HepG2 (cell line): ENCODE measurements around the gene VPS4A. TPM values are rescaled to one million over a fixed set of nuclear protein-coding genes. Genes with fewer than 3 reads are reported as not detected.

Experiments used
- ATAC-seq: fragments of 200-7000 bp; cut with Tn5 transposase; 3 replicates; pipeline ENCODE4 v1.9.1; 2020; ENCODE audit warnings: mild to moderate bottlenecking, moderate library complexity
- BruUV-seq: library from RNA; stranded (reverse); fragments of 400-500 nt; replicated peaks from 2 replicates; lab custom pipeline; 2021; lab: Mats Ljungman, UMichigan
- CTCF ChIA-PET: fragments of 300-600 bp; formaldehyde crosslinking; extraction: SDS; loops from one replicate; lab custom pipeline; 2021; ENCODE audit warnings: low total read pairs, inconsistent platforms, low intra/inter-chr PET ratio; lab: Yijun Ruan, JAX
- POLR2A ChIA-PET: fragments of 350-600 bp; sonication (Branson Sonifier 250); formaldehyde crosslinking; loops from one replicate; lab custom pipeline; 2020; ENCODE audit warnings: antibody characterized with exemption, inconsistent platforms; lab: Yijun Ruan, JAX
- DNase-seq: peaks from one replicate; pipeline ENCODE4 v3.0.0-alpha.2; 2015; ENCODE audit warnings: low spot score
- FAIRE-seq: peaks from 3 replicates; lab custom pipeline; 2011; peaks lifted over from hg19 to GRCh38; lab: Jason Lieb, UNC
- H2AFZ ChIP-seq: one replicate; pipeline ENCODE4 v1.6.1; 2011; ENCODE audit warnings: low read length, inconsistent platforms
- H3K27ac ChIP-seq: fragments of 300-600 bp; 3 replicates; pipeline ENCODE4 v1.8.0; 2011; ENCODE audit warnings: mixed run types, mild to moderate bottlenecking, mixed read lengths, low read length, inconsistent platforms; ENCODE audit not compliant: insufficient read depth; ENCODE audit errors: extremely low read length
- H3K27me3 ChIP-seq, 2 experiments: fragments of 200-600 bp in 1 of 2; 2 replicates in 1 of 2; 3 replicates in 1 of 2; pipeline versions ENCODE4 v1.6.0 to v1.8.0; 2011; ENCODE audit warnings: low read length in 2 of 2, mild to moderate bottlenecking in 2 of 2, moderate library complexity in 2 of 2, inconsistent platforms in 1 of 2; ENCODE audit not compliant: insufficient read depth in 2 of 2, control insufficient read depth in 1 of 2
- H3K36me3 ChIP-seq, 2 experiments: fragments of 200-600 bp in 1 of 2; replicated peaks in 1 of 2; 2 replicates in 1 of 2; 3 replicates in 1 of 2; pipeline versions ENCODE4 v1.5.1 to v1.8.0; 2011; ENCODE audit warnings: low read length in 2 of 2, inconsistent platforms in 1 of 2; ENCODE audit not compliant: insufficient read depth in 2 of 2, control insufficient read depth in 1 of 2
- H3K4me1 ChIP-seq: 2 replicates; pipeline ENCODE4 v1.5.1; 2012; ENCODE audit warnings: low read length, inconsistent platforms; ENCODE audit not compliant: insufficient read depth
- H3K4me2 ChIP-seq: 2 replicates; pipeline ENCODE4 v1.6.0; 2011; ENCODE audit warnings: low read depth, low read length, inconsistent platforms
- H3K4me3 ChIP-seq, 3 experiments: fragments of 200-600 bp in 1 of 3; sonication (generic), shearing (Covaris generic) in 1 of 3; replicated peaks in 1 of 3; 2 replicates each; pipeline ENCODE4 v1.5.1; 2011 to 2016; ENCODE audit warnings: low read length in 3 of 3, inconsistent platforms in 2 of 3, low read depth in 2 of 3, mild to moderate bottlenecking in 2 of 3, control low read depth in 1 of 3, mixed read lengths in 1 of 3; ENCODE audit not compliant: insufficient read depth in 1 of 3
- H3K79me2 ChIP-seq: one replicate; pipeline ENCODE4 v1.6.1; 2011; ENCODE audit warnings: low read length, inconsistent platforms; ENCODE audit not compliant: insufficient read depth
- H3K9ac ChIP-seq: 2 replicates; pipeline ENCODE4 v1.6.0; 2011; ENCODE audit warnings: mild to moderate bottlenecking, low read depth, low read length, inconsistent platforms; ENCODE audit not compliant: insufficient read depth
- H3K9me3 ChIP-seq: 2 replicates; pipeline ENCODE4 v1.5.1; 2012; ENCODE audit warnings: mild to moderate bottlenecking, low read length
- H4K20me1 ChIP-seq: 2 replicates; pipeline ENCODE4 v1.6.0; 2011; ENCODE audit warnings: inconsistent platforms, mild to moderate bottlenecking, low read length, moderate library complexity; ENCODE audit not compliant: insufficient read depth
- CEBPB ChIP-seq: IDR thresholded peaks from 2 replicates; pipeline ENCODE4 v1.6.1; 2011; ENCODE audit warnings: low read depth, low read length, improper control_type of control experiment, borderline replicate concordance
- CENPX ChIP-seq: sonication (generic); formaldehyde crosslinking; IDR thresholded peaks from 2 replicates; pipeline ENCODE4 v1.9.0; 2021; ENCODE audit warnings: mild to moderate bottlenecking, missing genetic modification reagents, moderate library complexity
- CTCF ChIP-seq: sonication (generic); formaldehyde crosslinking; IDR thresholded peaks from 2 replicates; pipeline ENCODE4 v1.5.0; 2020; ENCODE audit warnings: mild to moderate bottlenecking, missing genetic modification reagents, moderate library complexity
- ELF3 ChIP-seq: IDR thresholded peaks from 2 replicates; pipeline ENCODE4 v1.6.1; 2016; ENCODE audit warnings: missing genetic modification reagents, missing compliant biosample characterization
- JUND ChIP-seq: sonication (generic); formaldehyde crosslinking; IDR thresholded peaks from 2 replicates; pipeline ENCODE4 v1.8.0; 2022; ENCODE audit warnings: mild to moderate bottlenecking, missing genetic modification reagents
- LCORL ChIP-seq, 2 experiments: fragments of 450-650 bp in 1 of 2; sonication (generic) in 1 of 2; formaldehyde crosslinking in 1 of 2; IDR thresholded peaks; 2 replicates each; pipeline versions ENCODE4 v1.5.0 to v1.6.1; 2017 to 2020; ENCODE audit warnings: antibody characterized with exemption in 1 of 2, missing genetic modification reagents in 1 of 2
- NFE2L2 ChIP-seq: fragments of 150-350 bp; IDR thresholded peaks from 2 replicates; pipeline ENCODE4 v1.6.1; 2014; ENCODE audit warnings: low read length
- POLR2G ChIP-seq: fragments of 200-400 bp; formaldehyde crosslinking; IDR thresholded peaks from 2 replicates; pipeline ENCODE4 v1.6.1; 2018; ENCODE audit warnings: mild to moderate bottlenecking, low read depth, low read length, moderate library complexity
- RBFOX2 ChIP-seq: fragments of 200-400 bp; formaldehyde crosslinking; IDR thresholded peaks from 2 replicates; pipeline ENCODE4 v1.6.1; 2017; ENCODE audit warnings: low read depth, mild to moderate bottlenecking, low read length
- TAF1 ChIP-seq: sonication (generic); formaldehyde crosslinking; IDR thresholded peaks from 2 replicates; pipeline ENCODE4 v1.4.0; 2020; ENCODE audit warnings: missing genetic modification reagents
- ZC3H13 ChIP-seq: sonication (generic); formaldehyde crosslinking; IDR thresholded peaks from 2 replicates; pipeline ENCODE4 v1.8.1; 2023; ENCODE audit warnings: mild to moderate bottlenecking, missing genetic modification reagents, moderate library complexity
- ZNF414 ChIP-seq: sonication (generic); formaldehyde crosslinking; IDR thresholded peaks from 2 replicates; pipeline ENCODE4 v1.5.0; 2020; ENCODE audit warnings: missing genetic modification reagents
- ZNF691 ChIP-seq: sonication (generic); formaldehyde crosslinking; IDR thresholded peaks from 2 replicates; pipeline ENCODE4 v1.4.0; 2020; ENCODE audit warnings: missing genetic modification reagents, low read depth, mild to moderate bottlenecking, borderline replicate concordance
- ZNF724P ChIP-seq: sonication (generic); formaldehyde crosslinking; IDR thresholded peaks from 2 replicates; pipeline ENCODE4 v1.8.0; 2022; ENCODE audit warnings: missing genetic modification reagents, borderline replicate concordance
- ZNF83 ChIP-seq: sonication (generic); formaldehyde crosslinking; IDR thresholded peaks from 2 replicates; pipeline ENCODE4 v1.4.0; 2020; ENCODE audit warnings: missing genetic modification reagents, mild to moderate bottlenecking, borderline replicate concordance
- WGBS: methylation state at CpG from one replicate; pipeline ENCODE4 v1.1.6; 2017; ENCODE audit warnings: low lambda C conversion rate; 5-methylcytosine and 5-hydroxymethylcytosine counted together
- in situ Hi-C: cut with HindIII; loops from 2 replicates; pipeline ENCODE4 v1.10.0; 2017; ENCODE audit warnings: low pct_unique_long_range_greater_than_20kb; ENCODE audit not compliant: extremely low pct_ligation_motif_present
- intact Hi-C: fragments of 100-400 bp; cut with micrococcal nuclease; formaldehyde crosslinking; loops from one replicate; pipeline ENCODE4 v1.10.0; 2022; ENCODE audit not compliant: unreplicated experiment
- polyA plus RNA-seq, 8 experiments: library from polyadenylated mRNA; depleted of rRNA in 3 of 8; stranded (reverse) in 7 of 8; unstranded in 1 of 8; fragments of >200 nt; fragmentation: Illumina TruSeq in 4 of 8; extraction: Trizol in 4 of 8; gene quantifications; 2 replicates each; pipeline versions ENCODE4 v1.2.1 to v1.2.3, GENCODE V29; 2011 to 2016; ENCODE audit warnings: low read depth in 4 of 8, missing spikeins in 1 of 8, mixed read lengths in 1 of 8; ENCODE audit not compliant: insufficient read depth in 1 of 8
- total RNA-seq, 5 experiments: library from RNA; depleted of rRNA; stranded (reverse); fragments of >200 nt; fragmentation: Illumina TruSeq; extraction: Trizol; gene quantifications; 2 replicates each; pipeline ENCODE4 v1.2.3, GENCODE V29; 2016; ENCODE audit warnings: low read depth in 1 of 5
- TF ChIP-seq, protein P1 (sequence below): sonication (generic); formaldehyde crosslinking; IDR thresholded peaks from 2 replicates; pipeline ENCODE4 v1.8.1; 2023; ENCODE audit warnings: mild to moderate bottlenecking, missing genetic modification reagents, borderline replicate concordance
- TF ChIP-seq, protein P2 (sequence below): sonication (generic); formaldehyde crosslinking; IDR thresholded peaks from 2 replicates; pipeline ENCODE4 v1.5.0; 2020; ENCODE audit warnings: missing genetic modification reagents
- TF ChIP-seq, protein P3 (sequence below): sonication (generic); formaldehyde crosslinking; IDR thresholded peaks from 2 replicates; pipeline ENCODE4 v1.4.0; 2020; ENCODE audit warnings: missing genetic modification reagents

The VPS4A gene
- total and polyA plus RNA-seq, 2 of the 13 experiments (the other 11 are each of a cell fraction or from before 2014, with no cell fraction given) = 13.2 to 27.9 TPM

GRCh38 chr16:69324013-69324531 is 12.9 kb downstream of the VPS4A start:
- H3K4me3 ChIP-seq = no peak overlapping the region
- no TSS peak for BruUV-seq
- H3K4me1 ChIP-seq = peaks cover 52% of the 10 kb centered on the region
- POLR2A ChIA-PET = interaction anchor here (0.6 to 2.3 kb wide), 2 partner anchors 12 to 15 kb away, joined by 5 read pairs; partner anchors contain the start of genes COG8, NIP7 and VPS4A
- in situ Hi-C loops (no loop called here), intact Hi-C loops (no loop called here)
- ATAC-seq (peak; percentile 11), DNase-seq (no peak), FAIRE-seq (no peak)
- peaks cover 30% of the 10 kb centered on the region for H4K20me1 ChIP-seq
- WGBS = 88% methylated on average over 8 of the region's 8 CpGs
- H3K9ac ChIP-seq = no peak overlapping the region
- no peak overlapping the region for H2AFZ ChIP-seq
- H3K27me3 ChIP-seq = no peaks in the 10 kb centered on the region
- peaks cover 41 to 68% of the 10 kb centered on the region in 2 experiments for H3K36me3 ChIP-seq
- no peak overlapping the region for H3K27ac ChIP-seq
- no peaks in the 10 kb centered on the region for H3K9me3 ChIP-seq
- CTCF ChIA-PET = no interaction called here
- H3K79me2 ChIP-seq = peaks cover 49% of the 10 kb centered on the region
- no peak overlapping the region for H3K4me2 ChIP-seq
- no peak for TF ChIP-seq JUND (CRISPR knock-in tag)
- TF ChIP-seq, protein P1, sequence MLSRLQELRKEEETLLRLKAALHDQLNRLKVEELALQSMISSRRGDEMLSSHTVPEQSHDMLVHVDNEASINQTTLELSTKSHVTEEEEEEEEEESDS (CRISPR knock-in tag) = no peak
- TF ChIP-seq ELF3 (CRISPR knock-in tag) = 0 out of 2 replicates have a peak, but pooled peaks have one; percentile 17
- TF ChIP-seq NFE2L2 = no peak
- TF ChIP-seq ZC3H13 (CRISPR knock-in tag) = 0 out of 2 replicates have a peak, but pooled peaks have one; percentile 35
- TF ChIP-seq, protein P2, sequence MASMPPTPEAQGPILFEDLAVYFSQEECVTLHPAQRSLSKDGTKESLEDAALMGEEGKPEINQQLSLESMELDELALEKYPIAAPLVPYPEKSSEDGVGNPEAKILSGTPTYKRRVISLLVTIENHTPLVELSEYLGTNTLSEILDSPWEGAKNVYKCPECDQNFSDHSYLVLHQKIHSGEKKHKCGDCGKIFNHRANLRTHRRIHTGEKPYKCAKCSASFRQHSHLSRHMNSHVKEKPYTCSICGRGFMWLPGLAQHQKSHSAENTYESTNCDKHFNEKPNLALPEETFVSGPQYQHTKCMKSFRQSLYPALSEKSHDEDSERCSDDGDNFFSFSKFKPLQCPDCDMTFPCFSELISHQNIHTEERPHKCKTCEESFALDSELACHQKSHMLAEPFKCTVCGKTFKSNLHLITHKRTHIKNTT = no peak
- TF ChIP-seq CEBPB = 0 out of 2 replicates have a peak, but pooled peaks have one; percentile 16
- peak; percentile 46; the same call in 1 of the 2 replicates for TF ChIP-seq RBFOX2
- TF ChIP-seq CENPX (CRISPR knock-in tag) = no peak
- no peak for TF ChIP-seq ZNF414 (CRISPR knock-in tag)
- TF ChIP-seq ZNF83 (CRISPR knock-in tag) = no peak
- TF ChIP-seq ZNF724P (CRISPR knock-in tag) = no peak
- 0 out of 2 replicates have a peak, but pooled peaks have one; percentile 15 for TF ChIP-seq POLR2G
- TF ChIP-seq TAF1 (CRISPR knock-in tag) = 0 out of 2 replicates have a peak, but pooled peaks have one; percentile 15
- no peak for TF ChIP-seq ZNF691 (CRISPR knock-in tag)
- TF ChIP-seq, protein P3, sequence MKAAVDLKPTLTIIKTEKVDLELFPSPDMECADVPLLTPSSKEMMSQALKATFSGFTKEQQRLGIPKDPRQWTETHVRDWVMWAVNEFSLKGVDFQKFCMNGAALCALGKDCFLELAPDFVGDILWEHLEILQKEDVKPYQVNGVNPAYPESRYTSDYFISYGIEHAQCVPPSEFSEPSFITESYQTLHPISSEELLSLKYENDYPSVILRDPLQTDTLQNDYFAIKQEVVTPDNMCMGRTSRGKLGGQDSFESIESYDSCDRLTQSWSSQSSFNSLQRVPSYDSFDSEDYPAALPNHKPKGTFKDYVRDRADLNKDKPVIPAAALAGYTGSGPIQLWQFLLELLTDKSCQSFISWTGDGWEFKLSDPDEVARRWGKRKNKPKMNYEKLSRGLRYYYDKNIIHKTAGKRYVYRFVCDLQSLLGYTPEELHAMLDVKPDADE (CRISPR knock-in tag) = no peak
- TF ChIP-seq LCORL (IDR thresholded peaks at IDR 0.05) = no peak
- TF ChIP-seq LCORL (CRISPR knock-in tag; IDR thresholded peaks at IDR 0.05) = 0 out of 2 replicates have a peak, but pooled peaks have one; percentile 28
- 0 out of 2 replicates have a peak, but pooled peaks have one; percentile 5 for TF ChIP-seq CTCF (CRISPR knock-in tag)
